ENCODE results near the gene HNRNPDL.
"Not testable (repeated sequence)": the region's sequence is repeated elsewhere in the genome, so short reads cannot be mapped to it uniquely, and the experiment has no call there.

Gene HNRNPDL

DNA sequence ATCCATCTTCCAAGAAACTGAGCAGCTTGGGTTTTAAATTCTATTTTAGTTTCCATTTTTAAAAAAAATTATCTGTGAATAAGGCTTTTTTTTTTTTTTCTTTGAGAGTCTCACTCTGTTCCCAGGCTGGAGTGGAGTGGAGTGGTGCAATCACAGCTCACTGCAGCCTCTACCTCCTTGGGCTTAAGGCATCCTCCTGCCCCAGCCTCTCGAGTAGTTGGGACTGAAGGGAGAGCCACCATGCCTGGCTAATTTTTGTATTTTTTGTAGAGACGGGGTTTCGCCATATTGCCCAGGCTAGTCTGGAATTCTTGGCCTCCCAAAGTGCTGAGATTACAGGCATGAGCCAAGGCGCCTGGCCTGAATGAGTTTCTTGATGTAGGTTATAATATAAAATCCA lies 1.6 kb upstream of the HNRNPDL start:
- DNase-seq, result no peak

DNA sequence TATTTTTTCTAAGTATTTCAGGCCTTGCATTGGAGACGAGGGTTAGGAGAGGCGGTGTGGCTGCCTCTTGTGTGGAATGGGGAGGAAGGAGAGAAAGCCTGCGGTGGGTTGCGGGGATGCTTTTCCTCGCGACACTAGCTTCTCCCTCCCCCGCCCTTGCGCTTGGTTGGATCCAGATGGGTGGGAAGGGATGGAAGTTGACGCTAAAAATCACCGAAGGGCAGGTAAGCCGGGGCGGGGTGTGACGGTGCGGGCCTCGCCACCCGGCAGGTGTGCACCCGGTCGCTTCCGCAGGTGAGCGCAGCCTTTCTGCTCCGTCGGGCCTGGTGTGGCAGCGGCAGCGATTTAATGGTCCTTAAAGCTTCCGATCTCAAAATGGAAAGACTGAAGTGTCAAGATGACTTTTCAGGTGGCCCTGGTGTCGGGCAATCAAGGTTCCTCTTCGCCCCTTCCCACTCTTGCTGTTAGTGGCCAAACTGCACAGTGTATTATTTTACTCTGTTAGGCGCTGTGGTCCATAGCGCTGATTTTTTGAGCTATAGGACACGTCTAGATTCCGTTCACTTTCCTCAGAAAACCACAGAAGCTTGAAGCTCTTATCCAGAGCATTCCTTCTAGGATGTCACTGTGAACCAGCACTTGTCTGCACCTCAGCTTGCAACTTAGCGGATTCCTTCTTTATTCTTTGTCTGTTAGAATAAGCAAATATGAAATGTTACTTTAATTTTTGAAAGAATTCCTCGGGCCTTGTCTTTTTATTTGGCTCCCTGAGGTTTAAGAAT lies 893 bp upstream of the HNRNPDL start:
- DNase-seq, result no peak

DNA sequence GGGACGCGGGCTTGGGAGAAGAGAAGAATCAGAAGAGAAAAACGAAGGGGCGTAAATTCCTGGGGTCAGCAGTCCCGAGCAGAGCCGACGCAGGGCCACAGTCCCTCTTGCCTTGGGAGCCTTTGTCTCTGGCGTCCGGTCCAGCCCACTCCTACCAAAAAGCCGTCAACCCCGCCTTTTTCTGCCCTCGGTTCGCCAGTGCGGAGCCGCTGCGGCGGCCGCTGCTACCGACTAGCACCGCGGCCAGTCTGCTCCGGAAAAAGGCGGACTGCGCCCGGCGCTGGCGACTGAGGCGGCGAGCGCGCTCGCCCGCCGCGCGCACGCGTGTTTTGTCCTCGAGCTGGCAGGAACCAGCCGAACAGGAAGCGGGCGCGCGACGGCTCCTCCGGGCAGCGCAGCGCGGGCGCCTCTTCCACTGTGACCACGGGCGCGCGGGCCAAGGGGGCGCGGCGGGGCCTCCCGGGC lies 502 bp downstream of the HNRNPDL start:
- DNase-seq, result no peak

DNA sequence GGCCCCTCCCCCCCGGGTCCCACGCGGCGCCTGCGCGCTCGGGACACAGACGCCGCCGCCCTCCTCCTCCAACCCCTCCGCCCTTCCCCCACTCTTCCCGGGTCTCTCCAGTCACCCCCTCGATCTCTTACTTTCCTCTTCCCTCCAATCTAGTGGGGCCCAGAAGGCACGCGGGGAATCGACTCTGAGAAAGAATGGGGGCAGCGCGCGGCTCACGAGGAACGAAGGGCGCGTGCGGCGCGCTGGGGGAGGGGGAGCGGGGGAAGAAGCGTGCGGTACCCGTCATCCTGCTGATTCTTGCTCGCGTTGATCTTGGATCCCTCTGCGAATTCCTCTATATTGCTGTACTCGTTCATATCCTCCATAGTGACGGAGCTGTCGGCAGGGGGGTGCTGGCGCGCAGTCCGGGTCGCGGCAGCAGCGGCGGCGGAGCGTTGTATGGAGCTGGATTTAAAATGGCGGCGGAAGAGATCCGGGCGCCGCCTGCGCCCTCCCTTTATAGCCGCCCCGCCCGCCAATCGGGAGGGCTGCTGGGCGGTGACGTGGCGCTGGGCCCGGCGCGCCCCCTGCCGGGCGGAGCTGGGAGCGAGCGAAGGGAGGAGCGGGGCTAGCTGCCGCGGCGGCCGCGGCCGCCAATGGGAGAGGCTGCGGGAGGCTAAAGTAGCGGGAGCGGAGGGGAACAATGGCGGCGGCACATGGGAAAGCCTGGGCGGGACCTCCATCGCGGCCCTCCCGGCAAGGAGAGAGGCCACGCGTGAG lies 1.1 kb downstream of the HNRNPDL start:
- peak; percentile 32 for DNase-seq

DNA sequence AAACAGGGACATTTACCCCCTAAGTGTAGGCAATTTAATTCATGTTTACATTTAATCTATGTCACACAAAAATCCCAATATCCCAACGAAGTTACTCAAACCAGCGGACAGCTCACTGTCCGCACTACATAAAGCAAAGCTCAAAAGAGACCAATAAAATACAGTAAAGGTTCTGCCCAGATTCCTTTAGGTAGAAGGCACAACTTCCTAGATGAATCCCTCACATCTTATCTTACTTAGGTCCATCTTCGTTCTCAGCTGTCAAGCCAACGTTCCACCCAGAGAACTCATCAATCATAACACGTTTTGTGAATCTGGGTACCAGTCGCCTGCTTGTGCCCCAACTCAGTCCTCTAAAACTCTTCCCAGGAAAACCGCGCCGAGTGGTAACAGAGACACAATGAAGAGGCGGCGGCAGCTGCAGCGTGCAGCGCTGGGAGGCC lies 1.7 kb downstream of the HNRNPDL start:
- DNase-seq, result no peak

DNA sequence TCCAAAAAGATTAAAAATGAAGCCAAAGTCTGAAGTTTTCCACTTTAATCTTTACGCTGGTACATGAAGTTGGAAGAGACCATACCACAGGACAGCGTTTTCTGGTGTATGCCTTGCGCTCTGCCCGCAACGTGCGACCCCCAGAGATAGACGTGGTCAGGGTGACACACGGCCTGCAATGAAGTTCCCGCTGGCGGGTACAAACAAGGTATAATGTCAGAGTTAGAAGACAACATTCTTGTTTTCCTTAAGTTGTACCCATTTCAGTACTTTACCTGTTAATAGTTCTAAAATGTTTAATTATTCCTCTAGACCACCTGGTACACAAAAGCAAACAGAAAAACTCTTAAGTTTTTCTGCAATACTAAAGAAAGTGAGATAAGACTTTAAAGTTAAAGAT lies 4.8 kb downstream of the HNRNPDL start:
- no peak for DNase-seq

DNA sequence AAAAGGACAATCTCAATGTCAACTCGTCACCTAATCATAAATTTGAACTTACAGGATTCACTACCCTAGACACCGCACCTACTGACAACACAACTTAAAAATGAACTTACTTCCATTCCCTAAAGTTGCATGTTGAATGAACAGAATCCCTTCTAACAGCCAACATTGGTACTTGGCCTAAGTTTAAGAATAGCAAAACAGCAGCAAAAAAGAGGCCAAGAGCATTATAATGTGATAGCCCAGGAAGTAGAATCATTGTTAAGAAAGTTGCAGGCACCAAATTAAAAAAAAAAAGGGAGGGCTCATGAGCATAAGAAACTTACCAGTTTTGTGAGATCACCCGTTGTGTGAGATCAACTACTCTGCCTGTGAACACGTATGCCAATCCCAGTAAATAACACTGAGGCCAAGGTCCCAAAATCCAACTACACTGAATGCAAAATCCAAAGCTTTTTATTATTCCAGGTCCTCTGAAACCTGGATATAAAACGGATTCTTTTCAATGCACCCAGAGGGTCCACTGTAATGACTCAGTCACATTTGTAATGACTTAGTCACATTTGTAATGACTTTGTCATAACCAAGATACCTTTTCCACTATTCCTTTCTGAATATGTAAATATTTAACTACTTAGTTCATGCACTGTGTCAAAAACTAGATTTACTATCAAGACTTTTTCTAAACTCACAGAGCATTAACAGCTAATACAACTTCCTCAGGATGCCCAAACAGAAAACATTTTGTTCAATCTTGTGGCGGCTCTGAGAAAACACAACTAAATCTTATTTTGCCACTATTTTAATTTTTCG lies 6.8 kb downstream of the HNRNPDL start:
- DNase-seq, result no peak

DNA sequence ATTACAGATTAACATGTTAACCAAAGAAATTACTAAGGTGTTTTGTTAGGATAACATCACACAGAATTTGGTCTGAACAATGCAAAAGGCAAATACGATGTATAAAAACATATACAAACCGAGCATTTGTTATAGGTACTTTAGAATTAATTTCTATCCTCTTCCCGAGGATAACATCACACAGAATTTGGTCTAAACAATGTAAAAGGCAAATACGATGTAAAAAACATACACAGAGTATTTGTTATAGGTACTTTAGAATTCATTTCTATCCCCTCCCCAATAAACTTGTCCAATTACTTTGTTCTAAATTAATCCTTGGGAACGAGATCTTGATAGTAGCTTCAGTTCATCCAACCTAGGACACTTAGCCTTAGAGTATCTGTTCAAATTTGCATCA lies 7.6 kb downstream of the HNRNPDL start:
- no peak for DNase-seq

DNA sequence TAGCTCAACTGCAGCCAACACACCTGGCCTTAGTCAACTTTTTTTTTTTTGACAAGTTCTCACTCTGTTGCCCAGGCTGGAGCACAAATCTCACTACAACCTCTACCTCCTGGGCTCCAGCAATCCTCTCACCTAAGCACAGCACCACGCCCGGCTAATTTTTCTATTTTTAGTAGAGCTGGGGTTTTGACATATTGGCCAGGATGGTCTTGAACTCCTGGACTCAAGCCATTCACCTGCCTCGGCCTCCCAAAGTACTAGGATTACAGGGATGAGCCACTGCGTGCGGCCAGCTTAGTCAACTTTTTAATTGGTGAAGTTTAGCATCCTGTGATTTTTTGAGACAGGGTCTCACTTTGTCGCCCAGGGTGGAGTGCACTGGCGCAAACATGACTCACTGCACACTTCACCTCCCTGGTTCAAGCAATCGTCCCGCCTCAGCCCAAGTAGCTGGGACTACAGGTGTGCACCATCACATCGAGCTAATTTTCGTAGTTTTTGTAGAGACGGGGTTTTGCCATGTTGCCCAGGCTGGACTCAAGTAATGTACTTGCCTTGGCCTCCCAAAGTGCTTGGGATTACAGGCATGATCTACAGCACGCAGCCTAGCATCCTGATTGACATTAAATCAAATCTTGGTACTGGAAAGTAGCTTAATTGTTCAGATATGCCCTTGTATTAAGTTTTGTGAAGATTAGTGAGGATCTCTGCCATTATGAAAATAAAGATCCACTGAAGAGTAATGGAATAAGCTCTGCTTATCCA lies 8.3 kb downstream of the HNRNPDL start:
- no peak for DNase-seq

DNA sequence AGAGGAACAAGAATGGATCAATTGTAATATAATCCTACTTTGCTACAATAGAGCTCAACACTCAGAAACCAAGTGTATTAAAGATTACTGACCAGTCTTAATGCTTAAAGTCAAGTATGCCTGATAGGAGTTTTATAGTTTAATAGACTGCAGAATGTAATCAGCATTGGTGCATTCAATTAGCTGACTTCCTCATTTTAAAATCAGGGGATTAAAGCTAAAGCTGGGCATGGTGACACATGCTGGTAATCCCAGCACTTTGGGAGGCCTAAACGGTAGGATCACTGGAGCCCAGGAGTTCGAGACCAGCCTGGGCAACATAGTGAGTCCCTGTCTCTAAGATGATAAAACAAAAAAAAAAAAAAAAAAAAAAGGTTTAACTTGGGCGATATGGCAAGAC lies 10.8 kb downstream of the HNRNPDL start:
- no peak for DNase-seq

DNA sequence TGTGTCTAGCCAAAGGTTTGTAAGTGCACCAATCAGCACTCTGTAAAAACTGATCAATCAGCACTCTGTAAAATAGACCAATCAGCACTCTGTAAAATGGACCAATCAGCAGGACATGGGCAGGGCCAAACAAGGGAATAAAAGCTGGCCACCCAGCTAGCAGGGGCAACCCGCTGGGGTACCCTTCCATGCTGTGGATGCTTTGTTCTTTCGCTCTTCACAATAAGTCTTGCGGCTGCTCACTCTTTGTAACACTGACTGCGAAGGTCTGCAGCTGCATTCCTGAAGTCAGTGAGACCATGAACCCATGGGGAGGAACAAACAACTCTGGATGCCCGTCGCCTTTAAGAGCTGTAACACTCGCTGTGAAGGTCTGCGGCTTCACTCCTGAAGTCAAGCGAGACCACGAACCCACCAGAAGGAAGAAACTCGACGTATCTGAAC lies 14.3 kb downstream of the HNRNPDL start:
- no peak for DNase-seq

DNA sequence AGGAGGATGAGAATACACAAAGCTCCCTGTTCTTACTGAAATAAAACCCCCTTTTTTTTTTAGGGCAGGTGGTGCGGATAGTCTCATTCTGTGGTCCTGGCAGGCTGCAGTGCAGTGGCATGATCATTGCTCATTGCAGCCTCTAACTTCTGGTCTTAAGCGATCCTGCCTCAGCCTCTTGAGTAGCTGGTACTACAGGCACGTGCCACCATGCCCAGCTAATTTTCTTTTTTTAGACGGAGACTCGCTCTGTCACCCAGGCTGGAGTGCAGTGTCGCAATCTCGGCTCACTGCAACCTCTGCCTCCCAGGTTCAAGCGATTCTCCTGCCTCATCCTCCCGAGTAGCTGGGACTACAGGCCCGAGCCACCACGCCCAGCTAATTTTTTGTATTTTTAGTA lies 15.2 kb downstream of the HNRNPDL start:
- not testable (repeated sequence) for DNase-seq

DNA sequence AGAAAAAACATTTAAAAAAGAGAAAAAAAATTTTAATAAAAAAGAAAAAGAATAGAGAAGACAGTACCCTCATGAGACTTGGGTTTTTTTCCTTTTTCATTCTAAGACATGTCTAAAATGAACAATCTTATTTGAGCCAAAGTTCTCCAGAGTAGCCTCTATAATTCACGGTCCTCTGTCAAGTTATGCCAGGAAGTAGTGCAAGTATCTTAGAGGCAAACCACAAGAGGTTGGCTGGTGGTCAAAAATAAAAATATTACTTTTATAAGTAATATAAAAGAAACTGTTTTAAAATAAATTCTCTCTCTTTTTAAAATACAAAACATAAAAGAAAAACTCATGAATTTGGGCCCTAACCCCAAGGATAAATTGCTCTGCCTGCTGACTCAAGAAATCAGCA lies 26.5 kb downstream of the HNRNPDL start:
- no peak for DNase-seq

DNA sequence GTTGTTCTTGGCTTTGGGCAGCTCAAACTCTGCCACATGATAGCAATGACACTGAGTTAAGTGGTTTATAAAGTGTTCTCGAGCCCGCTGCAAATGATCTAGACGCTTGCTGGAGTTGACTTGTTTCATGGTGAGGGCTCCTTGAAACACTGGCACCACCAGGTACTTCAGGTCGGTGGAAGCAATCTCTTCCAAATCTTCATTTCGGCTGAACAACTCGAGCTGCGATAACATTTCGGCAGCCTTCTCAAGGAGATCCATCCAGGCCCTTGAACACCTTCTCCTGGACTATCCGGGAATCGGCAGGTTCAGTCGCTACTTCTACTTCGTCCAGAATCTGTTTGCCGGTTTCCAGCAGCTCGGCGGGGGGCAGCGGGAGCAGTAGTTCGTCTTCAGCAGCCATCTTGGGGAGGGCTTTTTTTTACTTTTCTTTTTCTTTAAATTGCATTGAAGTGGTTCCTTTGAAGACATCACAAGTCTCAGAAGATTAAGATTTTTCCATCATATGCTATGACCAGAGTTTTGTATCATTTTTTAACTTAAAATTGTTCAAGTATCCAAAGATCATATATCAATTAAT lies 28.0 kb downstream of the HNRNPDL start:
- DNase-seq, result no peak

DNA sequence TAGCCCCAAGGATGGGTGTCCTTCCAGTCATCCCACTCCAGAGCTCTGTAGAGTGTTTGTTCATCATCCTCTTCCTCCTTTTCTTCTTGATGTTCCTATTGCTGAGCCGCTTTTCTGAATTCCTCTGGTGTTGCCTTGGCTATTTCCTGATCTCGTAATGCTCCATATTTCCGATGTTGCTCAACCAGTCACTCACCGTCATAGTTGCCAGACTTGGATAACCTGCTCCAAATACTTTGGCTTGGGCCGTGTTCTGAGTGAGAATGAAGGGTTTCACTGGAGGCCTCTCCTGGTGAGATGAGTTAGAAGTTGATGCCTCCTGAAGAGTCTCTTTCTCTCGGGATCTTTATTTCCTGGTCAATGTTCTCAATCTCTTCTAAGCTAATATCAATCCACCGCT lies 28.7 kb downstream of the HNRNPDL start:
- no peak for DNase-seq

DNA sequence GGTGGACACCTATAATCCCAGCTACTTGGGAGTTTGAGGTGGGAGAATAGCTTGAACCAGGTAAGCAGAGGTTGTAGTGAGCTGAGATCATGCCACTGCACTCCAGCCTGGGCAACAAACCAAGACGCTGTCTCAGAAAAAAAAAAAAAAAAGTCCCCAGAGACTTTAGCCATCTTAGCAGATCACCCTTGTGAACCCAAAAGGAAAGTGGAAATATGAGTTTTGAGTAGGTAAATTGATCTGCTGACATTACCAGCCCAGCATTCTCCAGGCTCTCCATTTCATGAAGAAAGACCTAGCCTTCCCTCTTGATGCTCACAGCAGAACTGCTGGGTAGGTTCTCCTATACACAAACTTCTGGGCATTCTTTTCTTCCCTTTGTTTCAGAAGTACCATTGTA lies 32.0 kb downstream of the HNRNPDL start:
- DNase-seq, result no peak

DNA sequence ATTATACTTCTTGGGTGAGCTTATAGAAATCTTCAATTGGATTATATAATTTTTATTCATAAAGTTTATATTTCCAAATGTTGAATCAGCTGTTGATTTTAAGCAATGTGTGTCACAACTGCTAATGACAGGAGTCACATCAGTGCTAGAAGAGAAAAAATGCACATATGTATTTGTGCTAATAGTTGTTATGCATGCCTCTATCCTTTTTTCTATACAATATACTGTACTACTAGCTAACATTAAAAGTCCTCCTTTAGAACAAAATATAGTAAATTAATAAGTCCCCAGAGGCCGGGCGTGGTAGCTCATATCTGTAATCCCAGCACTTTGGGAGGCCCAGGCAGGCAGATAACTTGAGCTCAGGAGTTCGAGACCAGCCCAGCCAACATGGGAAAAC lies 32.7 kb downstream of the HNRNPDL start:
- DNase-seq, result no peak

DNA sequence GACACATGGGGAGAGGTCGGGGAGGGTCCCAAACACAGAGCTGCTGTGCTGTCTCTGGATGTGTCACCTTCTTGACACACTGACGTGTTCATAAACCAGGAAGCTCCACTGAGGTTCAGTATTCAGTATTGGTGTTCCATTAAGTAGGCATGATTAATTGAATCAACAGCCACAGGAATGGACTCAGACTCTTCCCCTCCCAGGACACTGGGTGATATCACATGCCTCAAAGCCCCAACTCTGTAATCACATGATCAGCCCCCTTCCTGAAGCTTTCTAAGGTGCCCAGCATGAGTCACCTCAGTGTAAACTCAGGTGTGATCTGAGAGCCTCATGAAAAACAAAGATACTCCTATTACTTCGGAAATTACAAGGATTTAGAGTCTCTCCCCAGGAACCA lies 35.4 kb downstream of the HNRNPDL start:
- DNase-seq, result no peak

DNA sequence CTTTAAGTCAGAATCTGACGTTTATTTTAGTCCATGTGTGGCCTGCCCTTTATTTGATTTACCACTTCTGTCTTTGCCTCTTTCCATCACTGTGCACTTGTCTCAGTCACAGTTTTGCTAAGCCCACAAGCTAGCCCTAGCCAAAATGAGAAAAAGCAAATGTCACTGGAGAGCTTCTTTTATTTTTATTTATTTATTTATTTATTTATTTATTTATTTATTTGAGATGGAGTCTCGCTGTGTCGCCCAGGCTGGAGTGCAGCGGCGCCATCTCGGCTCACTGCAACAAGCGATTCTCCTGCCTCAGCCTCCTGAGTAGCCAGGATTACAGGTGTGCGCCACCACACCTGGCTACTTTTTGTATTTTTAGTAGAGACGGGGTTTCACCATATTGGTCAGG lies 40.2 kb downstream of the HNRNPDL start:
- not testable (repeated sequence) for DNase-seq

DNA sequence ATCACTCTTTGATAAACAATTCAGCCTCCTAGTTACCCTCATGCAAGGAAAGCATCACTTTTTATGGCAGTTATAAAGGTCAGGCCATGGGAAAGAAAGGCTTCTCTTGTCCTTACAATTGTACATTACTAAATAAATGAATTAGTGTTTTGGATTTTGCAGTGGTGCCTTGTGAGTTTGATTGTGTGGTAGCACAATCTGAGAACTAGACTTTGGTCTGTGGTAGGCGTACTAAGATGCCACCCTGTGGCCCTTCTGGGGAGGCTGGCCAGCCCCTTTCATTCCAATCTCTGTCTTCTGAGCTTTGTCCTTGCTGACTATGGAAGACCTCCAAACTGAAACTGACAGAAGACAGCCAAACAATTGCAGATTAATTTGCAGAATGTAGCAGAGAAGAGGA lies 41.9 kb downstream of the HNRNPDL start:
- DNase-seq, result no peak

DNA sequence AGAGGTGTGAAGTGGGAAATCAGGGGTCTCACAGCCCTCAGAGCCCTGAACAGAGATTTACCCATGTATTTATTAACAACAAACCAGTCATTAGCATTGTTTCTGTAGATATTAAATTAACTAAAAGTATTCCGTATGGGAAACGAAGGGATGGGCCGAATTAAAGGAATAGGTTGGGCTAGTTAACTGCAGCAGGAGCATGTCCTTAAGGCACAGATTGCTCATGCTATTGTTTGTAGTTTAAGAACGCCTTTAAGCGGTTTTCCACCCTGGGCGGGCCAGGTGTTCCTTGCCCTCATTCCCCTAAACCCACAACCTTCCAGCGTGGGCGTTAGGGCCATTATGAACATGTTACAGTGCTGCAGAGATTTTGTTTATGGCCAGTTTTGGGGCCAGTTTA lies 44.0 kb downstream of the HNRNPDL start:
- DNase-seq, result not testable (repeated sequence)

DNA sequence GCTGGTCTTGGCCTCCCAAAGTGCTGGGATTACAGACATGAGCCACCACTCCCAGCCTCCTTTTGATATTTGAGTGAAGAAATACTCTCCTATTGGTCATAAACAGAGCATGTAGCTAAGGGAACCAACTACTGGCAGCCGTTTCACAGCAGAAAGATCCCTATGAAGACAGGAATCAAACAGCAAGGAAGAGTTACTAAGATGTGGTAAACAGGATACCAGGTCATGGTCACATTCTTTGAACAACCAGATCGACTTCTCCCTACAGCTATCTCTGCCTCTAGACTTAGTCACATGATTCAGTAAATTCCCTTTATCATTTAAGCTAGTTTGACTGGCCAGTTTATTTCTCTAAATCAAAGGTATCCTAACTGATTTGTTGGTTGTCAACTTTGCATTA lies 47.5 kb downstream of the HNRNPDL start:
- no peak for DNase-seq
